Neural progenitor cell (in vitro differentiated cells): ENCODE data around the gene RUNX3. TPM values are rescaled to one million over a fixed set of nuclear protein-coding genes. Genes with fewer than 3 reads are reported as not detected.

Source experiments
- DNase-seq: peaks from one replicate; pipeline ENCODE4 v3.0.0-alpha.2; 2016; ENCODE audit warnings: low spot score
- H2AFZ ChIP-seq: fragments of 200-600 bp; sonication (generic); replicated peaks from 2 replicates; pipeline ENCODE4 v1.6.1; 2016; ENCODE audit warnings: antibody characterized with exemption
- H3F3A ChIP-seq: fragments of 200-600 bp; sonication (generic); 2 replicates; pipeline ENCODE4 v1.6.1; 2016; ENCODE audit warnings: antibody characterized with exemption, low read depth
- H3K27ac ChIP-seq: fragments of 200-600 bp; sonication (generic); 2 replicates; pipeline ENCODE4 v1.5.1; 2016; ENCODE audit warnings: mild to moderate bottlenecking
- H3K27me3 ChIP-seq: fragments of 200-600 bp; sonication (generic); 2 replicates; pipeline ENCODE4 v1.6.1; 2016; ENCODE audit warnings: mild to moderate bottlenecking, moderate library complexity
- H3K36me3 ChIP-seq: fragments of 200-600 bp; sonication (generic); 2 replicates; pipeline ENCODE4 v1.5.1; 2016
- H3K4me1 ChIP-seq: fragments of 200-600 bp; sonication (generic); 2 replicates; pipeline ENCODE4 v1.6.1; 2016; ENCODE audit warnings: mixed run types
- H3K4me2 ChIP-seq: fragments of 200-600 bp; sonication (generic); 2 replicates; pipeline ENCODE4 v1.6.1; 2016
- H3K4me3 ChIP-seq: fragments of 200-600 bp; sonication (generic); 2 replicates; pipeline ENCODE4 v1.5.1; 2016
- H3K79me2 ChIP-seq: fragments of 200-600 bp; sonication (generic); 2 replicates; pipeline ENCODE4 v1.6.1; 2016; ENCODE audit warnings: low read depth
- H3K9ac ChIP-seq: fragments of 200-600 bp; sonication (generic); 2 replicates; pipeline ENCODE4 v1.6.1; 2016
- H3K9me3 ChIP-seq: fragments of 200-600 bp; sonication (generic); 2 replicates; pipeline ENCODE4 v1.5.1; 2016; ENCODE audit warnings: low read depth
- H4K20me1 ChIP-seq: fragments of 200-600 bp; sonication (generic); 2 replicates; pipeline ENCODE4 v1.6.1; 2016; ENCODE audit warnings: low read depth
- H3K27ac Mint-ChIP-seq: 3 replicates; pipeline ENCODE4 v1.8.0; 2021; ENCODE audit warnings: mixed read lengths
- H3K27me3 Mint-ChIP-seq: 2 replicates; pipeline ENCODE4 v1.8.0; 2022; ENCODE audit warnings: low read depth, mild to moderate bottlenecking, inconsistent platforms, moderate library complexity, mixed read lengths; ENCODE audit not compliant: insufficient read depth
- H3K36me3 Mint-ChIP-seq: 3 replicates; pipeline ENCODE4 v1.8.0; 2021; ENCODE audit warnings: mixed read lengths
- H3K4me1 Mint-ChIP-seq: 3 replicates; pipeline ENCODE4 v1.8.0; 2021; ENCODE audit warnings: mixed read lengths
- H3K4me3 Mint-ChIP-seq: 3 replicates; pipeline ENCODE4 v1.8.0; 2021; ENCODE audit warnings: mild to moderate bottlenecking, moderate library complexity, mixed read lengths
- H3K9me3 Mint-ChIP-seq: 3 replicates; pipeline ENCODE4 v1.8.0; 2020; ENCODE audit warnings: mixed read lengths
- CTCF ChIP-seq: fragments of 200-600 bp; sonication (generic); IDR thresholded peaks from 2 replicates; pipeline ENCODE4 v1.5.1; 2017; ENCODE audit warnings: antibody characterized with exemption, mild to moderate bottlenecking
- EZH2 ChIP-seq: fragments of 200-600 bp; sonication (generic); IDR thresholded peaks from 2 replicates; pipeline ENCODE4 v1.6.1; 2017; ENCODE audit warnings: antibody characterized with exemption, mild to moderate bottlenecking, moderate library complexity
- EZH2phosphoT487 ChIP-seq: fragments of 200-600 bp; sonication (generic); IDR thresholded peaks from 2 replicates; pipeline ENCODE4 v1.6.1; 2017; ENCODE audit warnings: antibody characterized with exemption
- total RNA-seq: library from RNA; depleted of rRNA; stranded (reverse); fragments of >200 nt; gene quantifications from 2 replicates; pipeline ENCODE4 v1.2.3, GENCODE V29; 2015; ENCODE audit warnings: low replicate concordance

The RUNX3 gene
- total RNA-seq, 1 donor from 2014 or later: not detected

DNA sequence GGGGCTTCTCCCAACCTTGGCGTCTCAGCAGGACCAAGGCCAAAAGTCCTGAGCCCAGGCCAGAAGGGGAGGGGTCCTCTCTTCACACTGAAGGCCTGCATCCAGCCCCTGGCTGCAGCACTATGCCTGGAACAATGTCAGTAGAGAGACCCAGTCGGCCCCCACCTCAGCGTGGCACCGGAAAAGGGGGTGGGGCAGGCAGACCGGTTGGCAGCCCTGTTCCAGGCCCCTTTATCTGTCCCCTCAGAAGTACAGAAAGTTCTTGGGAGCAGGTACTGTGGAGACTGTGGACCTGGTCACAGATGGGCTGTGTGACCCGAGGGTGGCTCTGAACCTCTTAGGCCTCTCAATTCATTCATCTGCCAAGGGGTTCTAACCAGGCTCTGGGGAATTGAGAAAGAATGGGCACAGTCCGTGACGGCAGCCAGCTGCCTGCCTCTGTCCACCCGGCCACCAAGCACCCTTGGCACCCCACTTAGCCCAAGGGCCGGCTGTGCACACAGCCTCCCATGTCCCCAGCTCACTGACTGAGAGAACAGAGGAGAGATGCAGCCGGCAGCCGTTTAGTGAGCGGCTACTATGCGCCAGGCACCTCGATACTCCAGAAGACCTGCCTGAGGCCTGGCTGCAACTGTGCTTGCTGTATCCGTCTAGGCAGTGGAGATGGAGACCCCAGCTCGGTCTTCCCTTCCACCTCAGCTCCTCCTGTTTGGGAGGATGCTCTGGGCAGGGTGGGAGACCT, 23.9 kb downstream of the RUNX3 start:
- Histone ChIP-seq H3K27me3 (no peaks in the 10 kb centered on the region), H3K9ac (no peak overlapping the region), H3K4me3 (no peak overlapping the region), H3F3A (no peaks in the 10 kb centered on the region), H2AFZ (no peak overlapping the region), H3K4me2 (no peak overlapping the region), H3K9me3 (no peaks in the 10 kb centered on the region), H3K36me3 (no peaks in the 10 kb centered on the region), H3K4me1 (no peaks in the 10 kb centered on the region), H3K79me2 (no peaks in the 10 kb centered on the region), H4K20me1 (no peaks in the 10 kb centered on the region), H3K27ac (no peak overlapping the region)
- peaks cover 12% of the 10 kb centered on the region for H3K4me1 Mint-ChIP-seq
- H3K4me3 Mint-ChIP-seq: no peak overlapping the region
- peaks cover 5% of the 10 kb centered on the region for H3K36me3 Mint-ChIP-seq
- no peak overlapping the region for H3K27ac Mint-ChIP-seq
- no peak for DNase-seq
- peaks cover 12% of the 10 kb centered on the region for H3K9me3 Mint-ChIP-seq
- TF ChIP-seq EZH2phosphoT487 (no peak), CTCF (no peak), EZH2 (no peak)
- H3K27me3 Mint-ChIP-seq: peaks cover 13% of the 10 kb centered on the region

- H2AFZ ChIP-seq: no peak overlapping the region
- H3K27me3 ChIP-seq: no peaks in the 10 kb centered on the region
- no peaks in the 10 kb centered on the region for H3K79me2 ChIP-seq
- no peaks in the 10 kb centered on the region for H3K9me3 ChIP-seq
- H3K4me1 ChIP-seq: no peaks in the 10 kb centered on the region
- H3K27me3 Mint-ChIP-seq: peaks cover 11% of the 10 kb centered on the region
- no peaks in the 10 kb centered on the region for H3K36me3 ChIP-seq
- TF ChIP-seq CTCF (no peak), EZH2phosphoT487 (no peak), EZH2 (no peak)
- H3K27ac ChIP-seq: no peak overlapping the region
- H3K4me2 ChIP-seq: no peak overlapping the region
- no peak overlapping the region for H3K4me3 Mint-ChIP-seq
- no peak overlapping the region for H3K4me3 ChIP-seq
- no peaks in the 10 kb centered on the region for H3F3A ChIP-seq
- peaks cover 5% of the 10 kb centered on the region for H3K36me3 Mint-ChIP-seq
- no peaks in the 10 kb centered on the region for H4K20me1 ChIP-seq
- no peak overlapping the region for H3K27ac Mint-ChIP-seq
- no peak for DNase-seq
- no peak overlapping the region for H3K9ac ChIP-seq
- peaks cover 12% of the 10 kb centered on the region for H3K9me3 Mint-ChIP-seq
- peaks cover 13% of the 10 kb centered on the region for H3K4me1 Mint-ChIP-seq
Observed at GRCh38 chr1:24905355-24905978, 24.6 kb downstream of the RUNX3 start.

DNA sequence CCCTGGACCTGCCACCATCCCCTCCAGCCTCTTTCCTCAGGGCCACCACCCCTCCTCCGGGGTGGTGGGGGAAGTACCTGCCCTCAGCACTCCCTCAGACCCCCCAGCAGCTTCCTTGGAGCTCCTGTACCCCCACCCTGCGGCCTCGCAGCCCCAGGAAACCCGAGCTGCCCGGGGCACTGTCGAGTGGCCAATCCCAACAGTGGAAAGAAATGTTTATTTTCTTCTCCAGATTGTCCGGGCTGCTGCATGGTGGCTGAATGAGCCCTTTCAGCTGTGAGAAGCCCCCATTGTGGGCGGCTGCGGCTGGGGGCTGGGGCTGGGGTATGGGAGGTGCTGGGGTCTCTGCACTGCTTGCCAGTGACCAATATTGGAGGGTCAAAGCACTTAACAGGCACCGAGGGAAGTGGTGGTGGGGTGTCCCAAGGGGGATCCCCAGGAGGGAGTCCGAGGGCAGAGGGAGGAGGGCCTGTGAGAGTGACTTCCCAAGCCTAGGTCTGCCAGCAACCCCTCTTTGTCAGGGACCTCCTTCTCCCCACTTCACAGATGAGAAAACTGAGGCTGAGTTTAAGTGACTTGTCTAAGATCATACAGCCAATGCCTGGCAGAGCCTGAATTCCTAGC, 25.2 kb downstream of the RUNX3 start:
- Histone ChIP-seq H3K36me3 (no peaks in the 10 kb centered on the region), H3K27me3 (no peaks in the 10 kb centered on the region), H3K4me3 (no peak overlapping the region), H4K20me1 (no peaks in the 10 kb centered on the region), H3F3A (no peaks in the 10 kb centered on the region), H3K4me2 (no peak overlapping the region), H3K9ac (no peak overlapping the region), H3K27ac (no peak overlapping the region), H3K79me2 (no peaks in the 10 kb centered on the region), H3K4me1 (no peaks in the 10 kb centered on the region), H3K9me3 (no peaks in the 10 kb centered on the region), H2AFZ (peak overlapping the region; percentile 57)
- H3K27me3 Mint-ChIP-seq: peaks cover 11% of the 10 kb centered on the region
- no peak overlapping the region for H3K4me3 Mint-ChIP-seq
- peaks cover 12% of the 10 kb centered on the region for H3K9me3 Mint-ChIP-seq
- TF ChIP-seq EZH2phosphoT487 (no peak), CTCF (no peak), EZH2 (no peak)
- H3K27ac Mint-ChIP-seq: no peak overlapping the region
- H3K4me1 Mint-ChIP-seq: peaks cover 13% of the 10 kb centered on the region
- DNase-seq: no peak
- peaks cover 5% of the 10 kb centered on the region for H3K36me3 Mint-ChIP-seq
